GM23338 (cell line): ENCODE results near the gene P2RX7. TPM values are rescaled to one million over a fixed set of nuclear protein-coding genes. Genes with fewer than 3 reads are reported as not detected.

ENCODE experiments used
- ATAC-seq: fragments of 200-7000 bp; cut with Tn5 transposase; 3 replicates; pipeline ENCODE4 v1.9.1; 2020
- DNase-seq: peaks from one replicate; pipeline ENCODE4 v3.0.0-alpha.2; 2015; ENCODE audit warnings: low spot score
- H2AFZ ChIP-seq: fragments of 200-600 bp; sonication (generic); 2 replicates; pipeline ENCODE4 v1.8.0; 2016; ENCODE audit warnings: antibody characterized with exemption, mild to moderate bottlenecking, moderate library complexity
- H3F3A ChIP-seq: fragments of 200-600 bp; sonication (generic); replicated peaks from 2 replicates; pipeline ENCODE4 v1.8.0; 2017; ENCODE audit warnings: antibody characterized with exemption, mixed run types, low read depth
- H3K27ac ChIP-seq: fragments of 200-600 bp; sonication (generic); 2 replicates; pipeline ENCODE4 v1.6.1; 2016; ENCODE audit warnings: low read depth
- H3K27me3 ChIP-seq: fragments of 200-600 bp; sonication (generic); 2 replicates; pipeline ENCODE4 v1.8.0; 2016; ENCODE audit warnings: mild to moderate bottlenecking, mixed run types, moderate library complexity; ENCODE audit not compliant: insufficient read depth
- H3K36me3 ChIP-seq: fragments of 200-600 bp; sonication (generic); 2 replicates; pipeline ENCODE4 v1.8.0; 2016; ENCODE audit warnings: mild to moderate bottlenecking; ENCODE audit not compliant: insufficient read depth
- H3K4me1 ChIP-seq: fragments of 200-600 bp; sonication (generic); 2 replicates; pipeline ENCODE4 v1.8.0; 2016; ENCODE audit warnings: mild to moderate bottlenecking, moderate library complexity; ENCODE audit not compliant: insufficient read depth
- H3K4me2 ChIP-seq: fragments of 200-600 bp; sonication (generic); 2 replicates; pipeline ENCODE4 v1.7.1; 2017; ENCODE audit warnings: mixed run types
- H3K4me3 ChIP-seq: fragments of 200-600 bp; sonication (generic); 2 replicates; pipeline ENCODE4 v1.6.1; 2016; ENCODE audit warnings: mixed run types
- H3K79me2 ChIP-seq: fragments of 200-600 bp; sonication (generic); replicated peaks from 2 replicates; pipeline ENCODE4 v1.8.0; 2017; ENCODE audit warnings: mild to moderate bottlenecking; ENCODE audit not compliant: insufficient read depth
- H3K9me2 ChIP-seq: fragments of 200-600 bp; sonication (generic); 2 replicates; pipeline ENCODE4 v1.8.0; 2017; ENCODE audit not compliant: insufficient read depth
- H4K20me1 ChIP-seq: fragments of 200-600 bp; sonication (generic); replicated peaks from 2 replicates; pipeline ENCODE4 v1.8.0; 2017; ENCODE audit warnings: mild to moderate bottlenecking; ENCODE audit not compliant: insufficient read depth
- H3K27ac Mint-ChIP-seq: 2 replicates; pipeline ENCODE4 v1.8.0; 2020; ENCODE audit warnings: inconsistent platforms, mild to moderate bottlenecking, moderate library complexity, mixed read lengths
- H3K27me3 Mint-ChIP-seq: 3 replicates; pipeline ENCODE4 v1.8.0; 2022; ENCODE audit warnings: low read depth, mild to moderate bottlenecking, moderate library complexity, mixed read lengths, inconsistent platforms; ENCODE audit not compliant: insufficient read depth, poor library complexity
- H3K36me3 Mint-ChIP-seq: 3 replicates; pipeline ENCODE4 v1.8.0; 2021; ENCODE audit warnings: low read depth, mild to moderate bottlenecking, inconsistent platforms, moderate library complexity, mixed read lengths
- H3K4me1 Mint-ChIP-seq: 3 replicates; pipeline ENCODE4 v1.8.0; 2020; ENCODE audit warnings: mild to moderate bottlenecking, inconsistent platforms, mixed read lengths
- H3K4me3 Mint-ChIP-seq: 3 replicates; pipeline ENCODE4 v1.8.0; 2021; ENCODE audit warnings: moderate library complexity, mild to moderate bottlenecking, inconsistent platforms, mixed read lengths
- H3K9me3 Mint-ChIP-seq: 3 replicates; pipeline ENCODE4 v1.8.0; 2020; ENCODE audit warnings: moderate library complexity, mild to moderate bottlenecking, inconsistent platforms, mixed read lengths
- EZH2phosphoT487 ChIP-seq: fragments of 200-600 bp; sonication (generic); IDR thresholded peaks from one replicate; pipeline ENCODE4 v1.8.1; 2018; ENCODE audit warnings: antibody characterized with exemption; ENCODE audit not compliant: unreplicated experiment
- JUNB ChIP-seq: IDR thresholded peaks from one replicate; pipeline ENCODE4 v1.6.1; 2016; ENCODE audit warnings: antibody characterized with exemption; ENCODE audit not compliant: unreplicated experiment
- STAT1 ChIP-seq: IDR thresholded peaks from one replicate; pipeline ENCODE4 v1.6.1; 2016; ENCODE audit warnings: antibody characterized with exemption; ENCODE audit not compliant: unreplicated experiment
- ZNF114 ChIP-seq: fragments of 250-450 bp; sonication (Bioruptor Pico); IDR thresholded peaks from 2 replicates; pipeline ENCODE4 v1.5.0; 2020; ENCODE audit warnings: mild to moderate bottlenecking, moderate library complexity
- polyA plus RNA-seq: library from polyadenylated mRNA; unstranded; fragments of >200 nt; fragmentation: Nextera tagmentation; extraction: Ambion mirVana; gene quantifications from 2 replicates; pipeline ENCODE4 v1.2.1, GENCODE V29; 2016
- total RNA-seq: library from RNA; depleted of rRNA; stranded (reverse); fragments of >200 nt; shearing (Covaris generic); gene quantifications from 2 replicates; pipeline ENCODE4 v1.2.3, GENCODE V29; 2014
- TF ChIP-seq, protein P1 (sequence below): fragments of 250-450 bp; sonication (Bioruptor Pico); IDR thresholded peaks from 2 replicates; pipeline ENCODE4 v1.5.0; 2020; ENCODE audit warnings: mild to moderate bottlenecking, moderate library complexity
- TF ChIP-seq, protein P2 (sequence below), 2 experiments: fragments of 200-600 bp in 1 of 2; sonication (generic) in 1 of 2; conservative IDR thresholded peaks; 2 replicates each; pipeline versions ENCODE4 v1.5.1 to v1.6.1; 2016 to 2017; ENCODE audit warnings: antibody characterized with exemption in 2 of 2, low read depth in 2 of 2, mild to moderate bottlenecking in 2 of 2, moderate library complexity in 1 of 2
- TF ChIP-seq, protein P3 (sequence below): IDR thresholded peaks from 2 replicates; pipeline ENCODE4 v1.6.1; 2016; ENCODE audit warnings: antibody characterized with exemption
- TF ChIP-seq, protein P4 (sequence below): IDR thresholded peaks from one replicate; pipeline ENCODE4 v1.6.1; 2018; ENCODE audit warnings: antibody characterized with exemption; ENCODE audit not compliant: unreplicated experiment

The P2RX7 gene
- total and polyA plus RNA-seq, 2 experiments from 2014 or later = 0.24 to 0.48 TPM

DNA sequence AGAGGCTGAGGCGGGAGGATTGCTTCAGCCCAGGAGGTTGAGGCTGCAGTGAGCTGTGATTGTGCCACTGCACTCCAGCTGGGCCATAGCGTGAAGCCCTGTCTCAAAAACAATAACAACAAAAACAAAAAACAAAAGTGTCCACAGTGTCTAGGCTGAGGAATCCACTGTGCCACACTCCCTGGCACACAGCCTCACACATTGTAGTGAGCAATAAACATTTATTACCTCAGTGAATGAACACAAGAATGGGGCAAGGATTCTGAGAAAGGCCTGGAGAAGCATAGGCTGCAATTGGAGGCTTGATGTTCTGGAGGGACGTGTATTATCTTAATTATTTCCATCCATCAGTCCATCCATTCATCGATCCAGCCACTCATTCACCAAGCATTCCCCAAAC lies 17.1 kb upstream of the P2RX7 start (continued):
- TF ChIP-seq, protein P1, sequence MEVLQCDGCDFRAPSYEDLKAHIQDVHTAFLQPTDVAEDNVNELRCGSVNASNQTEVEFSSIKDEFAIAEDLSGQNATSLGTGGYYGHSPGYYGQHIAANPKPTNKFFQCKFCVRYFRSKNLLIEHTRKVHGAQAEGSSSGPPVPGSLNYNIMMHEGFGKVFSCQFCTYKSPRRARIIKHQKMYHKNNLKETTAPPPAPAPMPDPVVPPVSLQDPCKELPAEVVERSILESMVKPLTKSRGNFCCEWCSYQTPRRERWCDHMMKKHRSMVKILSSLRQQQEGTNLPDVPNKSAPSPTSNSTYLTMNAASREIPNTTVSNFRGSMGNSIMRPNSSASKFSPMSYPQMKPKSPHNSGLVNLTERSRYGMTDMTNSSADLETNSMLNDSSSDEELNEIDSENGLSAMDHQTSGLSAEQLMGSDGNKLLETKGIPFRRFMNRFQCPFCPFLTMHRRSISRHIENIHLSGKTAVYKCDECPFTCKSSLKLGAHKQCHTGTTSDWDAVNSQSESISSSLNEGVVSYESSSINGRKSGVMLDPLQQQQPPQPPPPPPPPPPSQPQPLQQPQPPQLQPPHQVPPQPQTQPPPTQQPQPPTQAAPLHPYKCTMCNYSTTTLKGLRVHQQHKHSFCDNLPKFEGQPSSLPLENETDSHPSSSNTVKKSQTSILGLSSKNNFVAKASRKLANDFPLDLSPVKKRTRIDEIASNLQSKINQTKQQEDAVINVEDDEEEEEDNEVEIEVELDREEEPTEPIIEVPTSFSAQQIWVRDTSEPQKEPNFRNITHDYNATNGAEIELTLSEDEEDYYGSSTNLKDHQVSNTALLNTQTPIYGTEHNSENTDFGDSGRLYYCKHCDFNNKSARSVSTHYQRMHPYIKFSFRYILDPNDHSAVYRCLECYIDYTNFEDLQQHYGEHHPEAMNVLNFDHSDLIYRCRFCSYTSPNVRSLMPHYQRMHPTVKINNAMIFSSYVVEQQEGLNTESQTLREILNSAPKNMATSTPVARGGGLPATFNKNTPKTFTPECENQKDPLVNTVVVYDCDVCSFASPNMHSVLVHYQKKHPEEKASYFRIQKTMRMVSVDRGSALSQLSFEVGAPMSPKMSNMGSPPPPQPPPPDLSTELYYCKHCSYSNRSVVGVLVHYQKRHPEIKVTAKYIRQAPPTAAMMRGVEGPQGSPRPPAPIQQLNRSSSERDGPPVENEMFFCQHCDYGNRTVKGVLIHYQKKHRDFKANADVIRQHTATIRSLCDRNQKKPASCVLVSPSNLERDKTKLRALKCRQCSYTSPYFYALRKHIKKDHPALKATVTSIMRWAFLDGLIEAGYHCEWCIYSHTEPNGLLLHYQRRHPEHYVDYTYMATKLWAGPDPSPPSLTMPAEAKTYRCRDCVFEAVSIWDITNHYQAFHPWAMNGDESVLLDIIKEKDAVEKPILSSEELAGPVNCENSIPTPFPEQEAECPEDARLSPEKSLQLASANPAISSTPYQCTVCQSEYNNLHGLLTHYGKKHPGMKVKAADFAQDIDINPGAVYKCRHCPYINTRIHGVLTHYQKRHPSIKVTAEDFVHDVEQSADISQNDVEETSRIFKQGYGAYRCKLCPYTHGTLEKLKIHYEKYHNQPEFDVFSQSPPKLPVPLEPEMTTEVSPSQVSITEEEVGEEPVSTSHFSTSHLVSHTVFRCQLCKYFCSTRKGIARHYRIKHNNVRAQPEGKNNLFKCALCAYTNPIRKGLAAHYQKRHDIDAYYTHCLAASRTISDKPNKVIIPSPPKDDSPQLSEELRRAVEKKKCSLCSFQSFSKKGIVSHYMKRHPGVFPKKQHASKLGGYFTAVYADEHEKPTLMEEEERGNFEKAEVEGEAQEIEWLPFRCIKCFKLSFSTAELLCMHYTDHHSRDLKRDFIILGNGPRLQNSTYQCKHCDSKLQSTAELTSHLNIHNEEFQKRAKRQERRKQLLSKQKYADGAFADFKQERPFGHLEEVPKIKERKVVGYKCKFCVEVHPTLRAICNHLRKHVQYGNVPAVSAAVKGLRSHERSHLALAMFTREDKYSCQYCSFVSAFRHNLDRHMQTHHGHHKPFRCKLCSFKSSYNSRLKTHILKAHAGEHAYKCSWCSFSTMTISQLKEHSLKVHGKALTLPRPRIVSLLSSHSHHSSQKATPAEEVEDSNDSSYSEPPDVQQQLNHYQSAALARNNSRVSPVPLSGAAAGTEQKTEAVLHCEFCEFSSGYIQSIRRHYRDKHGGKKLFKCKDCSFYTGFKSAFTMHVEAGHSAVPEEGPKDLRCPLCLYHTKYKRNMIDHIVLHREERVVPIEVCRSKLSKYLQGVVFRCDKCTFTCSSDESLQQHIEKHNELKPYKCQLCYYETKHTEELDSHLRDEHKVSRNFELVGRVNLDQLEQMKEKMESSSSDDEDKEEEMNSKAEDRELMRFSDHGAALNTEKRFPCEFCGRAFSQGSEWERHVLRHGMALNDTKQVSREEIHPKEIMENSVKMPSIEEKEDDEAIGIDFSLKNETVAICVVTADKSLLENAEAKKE (CRISPR knock-in tag) = no peak
- TF ChIP-seq STAT1 = no peak
- TF ChIP-seq, protein P2, sequence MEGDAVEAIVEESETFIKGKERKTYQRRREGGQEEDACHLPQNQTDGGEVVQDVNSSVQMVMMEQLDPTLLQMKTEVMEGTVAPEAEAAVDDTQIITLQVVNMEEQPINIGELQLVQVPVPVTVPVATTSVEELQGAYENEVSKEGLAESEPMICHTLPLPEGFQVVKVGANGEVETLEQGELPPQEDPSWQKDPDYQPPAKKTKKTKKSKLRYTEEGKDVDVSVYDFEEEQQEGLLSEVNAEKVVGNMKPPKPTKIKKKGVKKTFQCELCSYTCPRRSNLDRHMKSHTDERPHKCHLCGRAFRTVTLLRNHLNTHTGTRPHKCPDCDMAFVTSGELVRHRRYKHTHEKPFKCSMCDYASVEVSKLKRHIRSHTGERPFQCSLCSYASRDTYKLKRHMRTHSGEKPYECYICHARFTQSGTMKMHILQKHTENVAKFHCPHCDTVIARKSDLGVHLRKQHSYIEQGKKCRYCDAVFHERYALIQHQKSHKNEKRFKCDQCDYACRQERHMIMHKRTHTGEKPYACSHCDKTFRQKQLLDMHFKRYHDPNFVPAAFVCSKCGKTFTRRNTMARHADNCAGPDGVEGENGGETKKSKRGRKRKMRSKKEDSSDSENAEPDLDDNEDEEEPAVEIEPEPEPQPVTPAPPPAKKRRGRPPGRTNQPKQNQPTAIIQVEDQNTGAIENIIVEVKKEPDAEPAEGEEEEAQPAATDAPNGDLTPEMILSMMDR (conservative IDR thresholded peaks at IDR 0.05; ENCODE audit: low read depth in 2 of 2) = no peak

DNA sequence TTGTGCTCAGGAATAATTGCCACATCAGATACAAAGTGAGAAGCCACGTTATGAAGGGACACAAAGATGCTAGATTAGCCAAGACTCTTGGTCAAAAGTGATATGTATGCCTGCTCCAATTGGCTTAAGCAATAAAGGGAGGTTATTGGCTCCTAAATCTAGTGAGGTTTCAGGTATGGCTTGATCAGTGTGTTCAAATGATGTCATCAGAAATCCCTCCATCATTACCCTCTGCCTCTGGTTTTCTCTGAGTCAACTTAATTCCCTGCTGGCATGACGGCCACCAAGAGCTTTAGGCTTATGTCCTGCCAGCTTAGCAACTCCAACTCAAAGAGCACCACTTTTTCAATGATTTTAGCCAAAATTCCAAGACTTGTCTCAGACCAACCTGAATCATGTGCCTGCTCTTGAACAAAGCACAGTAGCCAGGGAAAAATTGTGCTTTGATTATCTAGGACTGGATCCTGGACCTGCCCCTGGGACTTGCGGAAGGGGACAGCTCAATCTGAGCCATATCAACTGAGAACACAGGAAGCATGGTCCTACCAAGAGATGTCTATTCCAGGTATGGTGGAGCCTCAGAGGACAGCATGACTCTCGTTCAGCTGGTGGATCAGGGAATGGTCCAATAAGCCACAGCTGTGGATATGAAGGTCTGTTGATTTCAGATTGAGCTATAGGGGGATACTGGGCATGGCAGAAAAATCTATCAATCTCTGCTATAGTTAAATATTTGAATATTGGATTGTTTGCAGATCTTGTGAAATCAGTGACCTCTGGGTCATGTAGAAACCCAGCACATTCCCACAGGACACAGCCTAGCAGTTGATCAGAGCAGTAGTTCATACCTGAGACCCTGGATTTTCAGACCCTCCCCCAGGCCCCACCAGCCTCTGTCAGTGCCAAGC lies 16.1 kb upstream of the P2RX7 start:
- Mint-ChIP-seq H3K9me3 (no peaks in the 10 kb centered on the region), H3K27ac (no peak overlapping the region)
- ATAC-seq = no peak
- TF ChIP-seq EZH2phosphoT487 = no peak
- no peak for TF ChIP-seq ZNF114 (CRISPR knock-in tag)
- TF ChIP-seq JUNB = no peak
- TF ChIP-seq, protein P3, sequence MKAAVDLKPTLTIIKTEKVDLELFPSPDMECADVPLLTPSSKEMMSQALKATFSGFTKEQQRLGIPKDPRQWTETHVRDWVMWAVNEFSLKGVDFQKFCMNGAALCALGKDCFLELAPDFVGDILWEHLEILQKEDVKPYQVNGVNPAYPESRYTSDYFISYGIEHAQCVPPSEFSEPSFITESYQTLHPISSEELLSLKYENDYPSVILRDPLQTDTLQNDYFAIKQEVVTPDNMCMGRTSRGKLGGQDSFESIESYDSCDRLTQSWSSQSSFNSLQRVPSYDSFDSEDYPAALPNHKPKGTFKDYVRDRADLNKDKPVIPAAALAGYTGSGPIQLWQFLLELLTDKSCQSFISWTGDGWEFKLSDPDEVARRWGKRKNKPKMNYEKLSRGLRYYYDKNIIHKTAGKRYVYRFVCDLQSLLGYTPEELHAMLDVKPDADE = no peak
- TF ChIP-seq, protein P2 (conservative IDR thresholded peaks at IDR 0.05; ENCODE audit: low read depth in 2 of 2) = no peak
- TF ChIP-seq, protein P4, sequence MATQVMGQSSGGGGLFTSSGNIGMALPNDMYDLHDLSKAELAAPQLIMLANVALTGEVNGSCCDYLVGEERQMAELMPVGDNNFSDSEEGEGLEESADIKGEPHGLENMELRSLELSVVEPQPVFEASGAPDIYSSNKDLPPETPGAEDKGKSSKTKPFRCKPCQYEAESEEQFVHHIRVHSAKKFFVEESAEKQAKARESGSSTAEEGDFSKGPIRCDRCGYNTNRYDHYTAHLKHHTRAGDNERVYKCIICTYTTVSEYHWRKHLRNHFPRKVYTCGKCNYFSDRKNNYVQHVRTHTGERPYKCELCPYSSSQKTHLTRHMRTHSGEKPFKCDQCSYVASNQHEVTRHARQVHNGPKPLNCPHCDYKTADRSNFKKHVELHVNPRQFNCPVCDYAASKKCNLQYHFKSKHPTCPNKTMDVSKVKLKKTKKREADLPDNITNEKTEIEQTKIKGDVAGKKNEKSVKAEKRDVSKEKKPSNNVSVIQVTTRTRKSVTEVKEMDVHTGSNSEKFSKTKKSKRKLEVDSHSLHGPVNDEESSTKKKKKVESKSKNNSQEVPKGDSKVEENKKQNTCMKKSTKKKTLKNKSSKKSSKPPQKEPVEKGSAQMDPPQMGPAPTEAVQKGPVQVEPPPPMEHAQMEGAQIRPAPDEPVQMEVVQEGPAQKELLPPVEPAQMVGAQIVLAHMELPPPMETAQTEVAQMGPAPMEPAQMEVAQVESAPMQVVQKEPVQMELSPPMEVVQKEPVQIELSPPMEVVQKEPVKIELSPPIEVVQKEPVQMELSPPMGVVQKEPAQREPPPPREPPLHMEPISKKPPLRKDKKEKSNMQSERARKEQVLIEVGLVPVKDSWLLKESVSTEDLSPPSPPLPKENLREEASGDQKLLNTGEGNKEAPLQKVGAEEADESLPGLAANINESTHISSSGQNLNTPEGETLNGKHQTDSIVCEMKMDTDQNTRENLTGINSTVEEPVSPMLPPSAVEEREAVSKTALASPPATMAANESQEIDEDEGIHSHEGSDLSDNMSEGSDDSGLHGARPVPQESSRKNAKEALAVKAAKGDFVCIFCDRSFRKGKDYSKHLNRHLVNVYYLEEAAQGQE = no peak

More for the DNA sequence above, 16.1 kb upstream of the P2RX7 start:
- no peaks in the 10 kb centered on the region for H3K4me1 ChIP-seq
- no peak overlapping the region for H3K4me3 ChIP-seq
- peaks cover 3% of the 10 kb centered on the region for H3K27me3 Mint-ChIP-seq
- no peak overlapping the region for H2AFZ ChIP-seq
- H3K4me1 Mint-ChIP-seq = no peaks in the 10 kb centered on the region
- H3K27ac ChIP-seq = no peak overlapping the region
- H3K4me2 ChIP-seq = no peak overlapping the region
- no peak for DNase-seq
- H3K4me3 Mint-ChIP-seq = no peak overlapping the region
- H3K9me2 ChIP-seq = 0 out of 2 replicates have a peak, but pooled peaks cover 5% of the 10 kb centered on the region
- H3K36me3 Mint-ChIP-seq = no peaks in the 10 kb centered on the region
- H3K79me2 ChIP-seq = no peaks in the 10 kb centered on the region
- no peaks in the 10 kb centered on the region for H4K20me1 ChIP-seq
- no peaks in the 10 kb centered on the region for H3K27me3 ChIP-seq
- H3K36me3 ChIP-seq = no peaks in the 10 kb centered on the region
- H3F3A ChIP-seq = no peaks in the 10 kb centered on the region
